Lung microvascular endothelial cell (primary cell): Measurements from ENCODE around the gene FNDC3B. TPM values are rescaled to one million over a fixed set of nuclear protein-coding genes. Genes with fewer than 3 reads are reported as not detected.

Experiments
- DNase-seq, 2 donors: peaks; one replicate each; pipeline versions ENCODE4 v3.0.0 to v3.0.0-alpha.2; 2010; ENCODE audit warnings: low read depth in 2 of 2
- total RNA-seq: library from RNA; depleted of rRNA; stranded (reverse); fragments of >200 nt; gene quantifications from 2 replicates; pipeline ENCODE4 v1.2.1, GENCODE V29; 2014

Gene FNDC3B
- total RNA-seq, 1 donor from 2014 or later = 74.6 TPM

DNA sequence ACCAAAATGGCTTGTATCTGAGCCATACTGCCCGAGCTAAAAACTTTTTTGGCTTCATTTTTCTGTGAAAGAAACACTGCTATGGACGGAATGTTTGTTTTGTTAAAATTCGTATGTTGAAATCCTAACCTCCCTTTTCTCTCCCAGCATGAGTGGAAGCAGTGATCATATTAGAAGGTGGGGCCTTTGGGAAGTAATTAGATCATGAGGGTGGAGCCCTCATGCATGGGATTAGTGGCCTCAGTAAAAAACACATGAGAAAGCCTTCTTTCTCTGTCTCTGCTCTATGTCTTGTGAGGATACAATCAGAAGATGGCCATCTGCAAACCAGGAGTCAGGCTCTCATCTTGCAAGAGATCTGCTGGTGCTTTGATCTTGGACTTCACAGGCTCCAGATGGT is 7.4 kb upstream of the FNDC3B start:
- no peak for DNase-seq

- DNase-seq = no peak
Measured at GRCh38 chr3:172033396-172033795, 6.0 kb upstream of the FNDC3B start.

- peak in 1 of 2 donors; percentile 22 for DNase-seq
Measured at GRCh38 chr3:172034786-172035685, 4.3 kb upstream of the FNDC3B start.

GRCh38 chr3:172036541-172037215 is 2.7 kb upstream of the FNDC3B start:
- DNase-seq = no peak

GRCh38 chr3:172038798-172039435 is 461 bp upstream of the FNDC3B start:
- no peak for DNase-seq

GRCh38 chr3:172040078-172040980 is 951 bp downstream of the FNDC3B start:
- peak; percentile 86 to 90 for DNase-seq

DNA sequence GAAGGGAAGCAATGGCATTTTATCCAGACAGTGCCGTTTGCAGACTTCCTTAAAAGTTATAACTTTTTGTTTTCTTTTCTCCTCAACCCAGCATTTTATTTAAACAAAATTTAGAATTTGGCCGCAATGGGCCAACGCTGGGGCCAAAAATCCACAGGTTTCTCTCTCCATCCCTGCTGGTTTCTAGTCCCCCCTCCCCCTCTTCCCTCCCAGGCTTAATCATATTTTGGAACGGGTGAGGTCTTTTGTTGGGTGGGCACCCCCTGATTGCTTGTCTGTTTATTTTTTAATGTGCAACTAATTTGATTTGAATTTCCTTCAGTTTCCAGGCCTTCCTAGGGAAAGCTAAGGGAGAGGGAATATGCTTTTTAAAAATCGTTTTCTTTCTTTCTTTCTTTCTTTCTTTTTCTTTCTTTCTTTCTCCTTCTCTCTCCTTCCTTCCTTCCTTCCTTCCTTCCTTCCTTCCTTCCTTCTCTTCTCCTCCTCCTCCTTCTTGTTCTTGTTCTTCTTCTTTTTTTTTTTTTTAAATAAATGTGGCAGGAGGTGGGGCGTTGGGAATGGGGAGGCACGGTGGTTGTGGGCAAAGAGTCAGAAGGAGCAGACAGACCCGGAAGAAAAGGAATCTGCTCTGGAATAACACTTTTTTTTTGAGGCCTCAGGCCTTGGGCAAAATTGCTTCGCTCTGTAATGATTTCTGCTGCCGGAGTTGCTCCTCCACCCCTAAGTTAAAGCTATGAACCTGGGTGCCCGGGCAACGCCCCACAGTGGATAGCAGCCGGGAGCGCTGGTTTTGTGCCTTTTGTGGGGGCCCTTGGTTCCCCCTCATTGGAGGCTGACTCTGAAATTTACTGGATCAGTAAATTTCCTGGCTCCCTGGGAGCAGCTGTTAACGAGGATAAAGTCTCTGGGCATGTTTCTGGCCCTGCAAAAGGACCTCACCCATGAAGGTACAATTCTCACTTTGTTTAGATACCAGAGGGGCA is 1.9 kb downstream of the FNDC3B start:
- DNase-seq = peak; percentile 34 to 57

DNA sequence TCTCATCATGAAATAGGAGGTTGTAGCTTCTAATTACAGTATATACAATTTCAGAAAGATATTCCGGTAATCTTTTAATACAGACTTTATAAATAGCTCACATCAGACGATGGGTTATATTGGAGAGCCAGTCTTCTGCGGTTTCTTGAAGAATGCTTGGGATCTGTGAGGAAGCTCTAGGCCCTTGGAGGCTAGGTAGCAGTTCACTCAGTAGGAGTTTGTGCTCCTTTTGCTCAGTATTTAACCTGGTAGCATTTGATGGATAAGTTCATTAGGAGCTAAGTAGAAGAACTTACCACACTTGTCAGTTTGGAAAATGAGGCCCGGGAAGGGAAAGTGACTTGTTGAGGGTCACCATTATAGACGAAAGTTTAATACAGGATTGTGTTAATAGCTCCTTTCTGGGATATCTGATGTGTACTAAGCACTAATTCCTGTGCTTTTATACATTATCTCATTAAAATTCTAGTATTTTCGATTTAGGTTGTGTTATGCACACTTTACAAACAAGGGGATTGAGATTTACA is 2.8 kb downstream of the FNDC3B start:
- peak in 1 of 2 donors; percentile 35 for DNase-seq

GRCh38 chr3:172042663-172043179 is 3.3 kb downstream of the FNDC3B start:
- peak; percentile 32 to 52 for DNase-seq

- DNase-seq = no peak
Measured at GRCh38 chr3:172043233-172043632, 3.9 kb downstream of the FNDC3B start.

DNA sequence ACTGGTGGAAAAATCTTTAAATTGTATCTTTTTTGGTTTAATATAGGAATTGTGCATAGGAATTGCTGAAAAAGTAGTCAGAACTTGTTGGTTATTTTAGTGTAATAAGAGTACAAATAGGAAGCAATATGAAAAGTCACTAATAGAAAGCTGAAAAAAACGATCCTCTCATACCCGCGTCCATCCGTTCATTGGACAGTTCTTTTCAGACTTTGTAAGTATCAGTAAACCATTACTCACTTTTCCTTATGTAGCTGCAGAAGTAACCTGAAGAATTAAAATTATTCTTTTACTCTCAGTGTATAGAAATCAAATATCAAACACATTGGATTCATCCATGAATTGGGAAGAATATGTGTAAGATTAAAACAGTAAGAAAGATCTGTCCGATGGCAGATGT is 4.4 kb downstream of the FNDC3B start:
- no peak for DNase-seq

DNA sequence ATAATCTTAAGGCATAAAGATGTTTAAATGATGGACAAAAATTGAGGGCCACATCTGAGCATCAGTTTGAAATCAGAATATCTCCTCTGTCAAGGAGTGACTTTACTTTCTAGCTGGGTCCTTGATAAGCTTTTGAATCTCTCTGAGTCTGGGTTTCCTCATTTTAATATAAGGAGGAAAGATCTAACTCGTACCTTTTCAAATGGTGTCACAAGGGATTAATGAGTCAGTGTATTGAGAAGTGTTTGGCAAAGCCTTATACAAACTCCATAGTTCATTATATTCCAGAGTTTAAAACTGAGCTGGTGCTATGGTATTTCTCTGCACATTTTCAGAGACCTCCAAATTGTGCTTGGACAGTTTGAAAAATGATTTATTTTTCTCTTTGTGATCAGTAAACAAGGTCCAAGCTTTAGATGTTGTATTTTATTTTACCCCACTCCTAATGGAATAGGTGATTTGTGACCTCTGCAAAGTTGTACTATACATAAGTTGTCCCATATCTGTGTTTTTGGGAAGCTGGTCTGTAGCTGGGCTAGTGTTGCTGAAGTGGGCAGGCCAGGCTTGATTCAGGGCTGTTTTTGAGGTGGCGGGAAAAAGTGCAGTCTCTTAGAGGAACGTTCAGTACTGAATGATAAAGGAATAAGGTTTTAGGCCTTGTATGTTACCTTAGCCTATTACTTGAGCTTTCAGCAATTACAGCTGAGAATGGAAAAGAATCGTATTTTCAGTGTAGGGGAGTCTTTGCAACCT is 5.6 kb downstream of the FNDC3B start:
- DNase-seq = no peak

GRCh38 chr3:172046268-172046915 is 7.0 kb downstream of the FNDC3B start:
- no peak for DNase-seq

- DNase-seq = no peak
Measured at GRCh38 chr3:172047567-172048115, 8.3 kb downstream of the FNDC3B start.

GRCh38 chr3:172048599-172048998 is 9.2 kb downstream of the FNDC3B start:
- no peak for DNase-seq

DNA sequence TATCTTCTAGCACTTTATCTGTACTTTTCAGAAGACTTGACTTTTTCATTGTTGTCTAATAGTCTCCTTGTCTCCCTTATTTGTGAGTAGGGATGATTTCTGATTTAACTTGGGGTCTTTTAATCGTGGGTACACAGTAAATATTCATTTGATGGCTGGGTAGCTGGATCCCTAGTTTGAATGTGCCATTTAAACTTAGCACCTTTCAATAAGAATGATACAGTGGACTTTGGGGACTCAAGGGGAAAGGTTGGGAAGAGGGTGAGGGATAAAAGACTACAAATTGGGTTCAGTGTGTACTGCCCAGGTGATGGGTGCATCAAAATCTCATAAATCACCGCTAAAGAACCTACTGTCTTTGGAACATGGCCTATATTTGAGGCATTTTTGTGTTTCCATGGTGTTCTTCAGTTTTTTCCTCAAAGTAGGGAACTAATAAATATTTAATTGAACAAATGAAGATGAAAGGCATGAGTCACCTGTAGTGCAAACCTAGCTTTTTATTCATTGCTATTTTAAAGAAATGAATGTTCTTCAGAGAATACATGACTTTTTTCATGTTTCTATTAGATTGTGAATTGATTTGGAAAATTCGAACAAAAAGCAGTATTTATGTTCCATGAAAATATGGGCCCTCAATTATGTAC is 12.1 kb downstream of the FNDC3B start:
- no peak for DNase-seq

GRCh38 chr3:172051957-172052354 is 12.6 kb downstream of the FNDC3B start:
- no peak for DNase-seq
